ENCODE measurements around the gene SLC9A5. TPM values are rescaled to one million over a fixed set of nuclear protein-coding genes. Genes with fewer than 3 reads are reported as not detected.

SLC9A5 gene
- total and polyA plus RNA-seq, 2 donors (not counting 3 experiments of a cell fraction or from before 2014, with no cell fraction given), result 2.7 to 2.8 TPM

DNA sequence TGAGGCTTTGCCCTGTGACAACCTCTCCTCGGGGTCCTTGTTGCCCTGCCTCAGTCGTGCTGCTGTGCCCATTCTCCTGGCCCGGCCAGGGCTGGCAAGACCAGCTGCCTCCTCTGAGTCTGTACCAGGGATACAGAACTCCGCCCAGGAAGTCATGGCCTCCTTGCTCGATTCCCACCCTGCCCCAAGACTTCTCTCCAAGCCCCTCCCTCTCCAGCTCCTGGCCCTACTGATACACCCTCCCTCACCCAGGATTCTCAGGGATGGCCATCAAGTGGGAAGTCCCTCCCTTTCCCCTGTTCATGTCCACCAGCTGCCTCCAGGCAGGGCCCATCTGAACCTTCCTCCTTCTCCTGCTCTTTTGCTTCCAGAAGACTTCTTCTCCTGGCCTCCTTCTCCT, 33.1 kb upstream of the SLC9A5 start:
- no peaks in the 10 kb centered on the region for H3K9me1 ChIP-seq (replicated peaks; ENCODE audit: control insufficient read depth, extremely low read depth, insufficient read depth, low read length)
- H4K20me1 ChIP-seq (replicated peaks; ENCODE audit: control insufficient read depth, extremely low read depth, insufficient read depth, low read length), result no peaks in the 10 kb centered on the region
- no peak overlapping the region for H3K4me2 ChIP-seq (ENCODE audit: insufficient read depth, low read length)
- no peaks in the 10 kb centered on the region for H3K79me2 ChIP-seq (ENCODE audit: control insufficient read depth, insufficient read depth, low read length)
- TF ChIP-seq EZH2 (IDR thresholded peaks at IDR 0.05; ENCODE audit: borderline replicate concordance, low read depth, low read length, severe bottlenecking), result no peak
- TF ChIP-seq, protein P1, sequence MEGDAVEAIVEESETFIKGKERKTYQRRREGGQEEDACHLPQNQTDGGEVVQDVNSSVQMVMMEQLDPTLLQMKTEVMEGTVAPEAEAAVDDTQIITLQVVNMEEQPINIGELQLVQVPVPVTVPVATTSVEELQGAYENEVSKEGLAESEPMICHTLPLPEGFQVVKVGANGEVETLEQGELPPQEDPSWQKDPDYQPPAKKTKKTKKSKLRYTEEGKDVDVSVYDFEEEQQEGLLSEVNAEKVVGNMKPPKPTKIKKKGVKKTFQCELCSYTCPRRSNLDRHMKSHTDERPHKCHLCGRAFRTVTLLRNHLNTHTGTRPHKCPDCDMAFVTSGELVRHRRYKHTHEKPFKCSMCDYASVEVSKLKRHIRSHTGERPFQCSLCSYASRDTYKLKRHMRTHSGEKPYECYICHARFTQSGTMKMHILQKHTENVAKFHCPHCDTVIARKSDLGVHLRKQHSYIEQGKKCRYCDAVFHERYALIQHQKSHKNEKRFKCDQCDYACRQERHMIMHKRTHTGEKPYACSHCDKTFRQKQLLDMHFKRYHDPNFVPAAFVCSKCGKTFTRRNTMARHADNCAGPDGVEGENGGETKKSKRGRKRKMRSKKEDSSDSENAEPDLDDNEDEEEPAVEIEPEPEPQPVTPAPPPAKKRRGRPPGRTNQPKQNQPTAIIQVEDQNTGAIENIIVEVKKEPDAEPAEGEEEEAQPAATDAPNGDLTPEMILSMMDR (IDR thresholded peaks at IDR 0.05; ENCODE audit: extremely low read depth in 1 of 2, insufficient read depth in 1 of 2, low read depth in 1 of 2, low read length in 2 of 2), result no peak
- TF ChIP-seq, protein P2, sequence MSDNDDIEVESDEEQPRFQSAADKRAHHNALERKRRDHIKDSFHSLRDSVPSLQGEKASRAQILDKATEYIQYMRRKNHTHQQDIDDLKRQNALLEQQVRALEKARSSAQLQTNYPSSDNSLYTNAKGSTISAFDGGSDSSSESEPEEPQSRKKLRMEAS (IDR thresholded peaks at IDR 0.05; ENCODE audit: insufficient read depth, insufficient read length), result no peak
- TF ChIP-seq MYC (IDR thresholded peaks at IDR 0.05; ENCODE audit: low read depth, low read length), result no peak
- TF ChIP-seq FOS (IDR thresholded peaks at IDR 0.05; ENCODE audit: borderline replicate concordance, insufficient read depth, low read length), result no peak
- TF ChIP-seq JUN (IDR thresholded peaks at IDR 0.05; ENCODE audit: borderline replicate concordance, insufficient read depth, insufficient read length, low read depth), result no peak
- TF ChIP-seq POLR2A (IDR thresholded peaks at IDR 0.05; ENCODE audit: low read depth, low read length), result no peak
- no peak for TF ChIP-seq POLR2AphosphoS5 (IDR thresholded peaks at IDR 0.05; ENCODE audit: insufficient read depth, low read depth, low read length)
- no peak for TF ChIP-seq GATA2 (IDR thresholded peaks at IDR 0.05; ENCODE audit: insufficient read depth, insufficient read length, low read depth, low read length)
- H3K27me3 ChIP-seq (ENCODE audit: control insufficient read depth in 2 of 2, insufficient read depth in 2 of 2, low read length in 2 of 2), result no peaks in the 10 kb centered on the region
- no peaks in the 10 kb centered on the region for H3K36me3 ChIP-seq (ENCODE audit: control insufficient read depth in 2 of 2, extremely low read depth in 1 of 2, insufficient read depth in 2 of 2, low read length in 2 of 2)
- H3K9me3 ChIP-seq (replicated peaks; ENCODE audit: control insufficient read depth, insufficient read depth, low read length), result no peaks in the 10 kb centered on the region
- BruUV-seq (replicated peaks), result no TSS peak
- no peak overlapping the region for H3K4me3 ChIP-seq (replicated peaks in 1 of 3; ENCODE audit: insufficient read depth in 1 of 3, low read depth in 1 of 3, low read length in 3 of 3)
- dilution Hi-C loops (cut with MboI; ENCODE audit: extremely low pct_ligation_motif_present, low sequenced_read_pairs) (no loop called here), intact Hi-C loops (cut with micrococcal nuclease) (loop anchor here (2.0 kb wide), 1 partner anchor 17 kb away; the partner anchor contains the start of gene ELMO3)
- H2AFZ ChIP-seq (ENCODE audit: low read depth, low read length), result no peak overlapping the region
- ChIA-PET POLR2A (no interaction called here), CTCF (interaction anchor here (1.5 kb wide), 1 partner anchor 13 kb away, joined by 3 read pairs; no protein-coding TSS in a partner anchor)
- no peak for DNase-seq (ENCODE audit: low read depth, low spot score)
- peaks cover 22% of the 10 kb centered on the region for H3K4me1 ChIP-seq (ENCODE audit: control insufficient read depth, extremely low read depth, insufficient read depth, low read length)
- H3K9ac ChIP-seq (replicated peaks; ENCODE audit: extremely low read depth, insufficient read depth, low read length), result no peak overlapping the region
- FAIRE-seq, result no peak
- H3K27ac ChIP-seq (ENCODE audit: insufficient read depth, low read depth, low read length), result no peak overlapping the region

Data from endothelial cell of umbilical vein (primary cell).